ENCODE data around the gene WNT3.

WNT3 gene

DNA sequence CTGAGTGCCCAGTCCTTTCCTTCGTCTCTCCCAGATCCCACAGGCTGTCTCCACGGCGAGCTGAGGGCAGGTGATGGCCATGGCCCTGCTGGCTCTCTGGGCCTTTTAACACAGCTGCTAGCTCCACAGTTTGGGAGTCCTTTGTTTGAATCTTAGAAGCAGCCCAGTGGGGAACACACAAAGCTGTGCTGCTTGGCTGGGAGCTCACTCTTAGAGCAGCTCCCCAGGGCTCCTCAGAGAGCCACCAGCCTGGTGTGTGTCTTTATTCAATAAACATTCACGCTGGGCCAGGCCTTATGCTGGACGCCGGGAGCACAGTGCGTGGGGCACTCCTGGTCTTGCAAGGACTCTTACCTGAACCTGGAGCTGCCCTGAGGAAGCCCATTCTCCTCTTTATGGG, 29.7 kb downstream of the WNT3 start:
- Histone ChIP-seq H3K9me3 (ENCODE audit: control insufficient read depth, insufficient read depth, low read length) (no peaks in the 10 kb centered on the region), H3K27ac (ENCODE audit: low read length) (no peak overlapping the region), H3K36me3 (ENCODE audit: control insufficient read depth, insufficient read depth, low read length) (no peaks in the 10 kb centered on the region), H3K4me1 (ENCODE audit: control insufficient read depth, insufficient read depth, low read length) (0 out of 2 replicates have a peak, but pooled peaks cover 3% of the 10 kb centered on the region), H3K4me3 (ENCODE audit: low read length) (no peak overlapping the region), H3K27me3 (ENCODE audit: control insufficient read depth, insufficient read depth, low read length) (no peaks in the 10 kb centered on the region)
- no peak for DNase-seq (ENCODE audit: low read depth, low spot score)
- WGBS (ENCODE audit: insufficient coverage, insufficient read length): no CpG with 5 or more reads among the region's 7 CpGs

DNA sequence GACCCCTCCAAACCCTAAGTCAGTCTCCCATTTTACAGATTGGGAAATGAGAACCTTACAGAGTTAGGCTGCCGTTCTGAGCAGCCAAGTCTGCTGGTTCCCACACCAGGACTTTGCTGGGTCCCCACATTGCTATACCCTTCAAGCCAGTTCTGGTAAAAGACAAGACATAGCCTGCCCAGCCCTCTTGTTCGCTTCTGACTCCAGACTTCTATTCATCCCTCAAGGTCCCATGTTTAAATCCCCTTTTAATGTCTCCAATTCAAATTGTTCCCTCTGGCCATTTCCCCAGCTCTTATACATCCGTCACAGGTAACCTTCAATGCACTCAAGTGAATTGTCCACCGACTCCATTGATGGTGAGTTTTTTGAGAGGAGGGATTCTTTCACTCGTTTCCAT, 30.2 kb downstream of the WNT3 start:
- Histone ChIP-seq H3K27ac (ENCODE audit: low read length) (no peak overlapping the region), H3K36me3 (ENCODE audit: control insufficient read depth, insufficient read depth, low read length) (no peaks in the 10 kb centered on the region), H3K27me3 (ENCODE audit: control insufficient read depth, insufficient read depth, low read length) (no peaks in the 10 kb centered on the region), H3K4me1 (ENCODE audit: control insufficient read depth, insufficient read depth, low read length) (0 out of 2 replicates have a peak, but pooled peaks cover 3% of the 10 kb centered on the region), H3K9me3 (ENCODE audit: control insufficient read depth, insufficient read depth, low read length) (no peaks in the 10 kb centered on the region), H3K4me3 (ENCODE audit: low read length) (no peak overlapping the region)
- no peak for DNase-seq (ENCODE audit: low read depth, low spot score)
- no CpG with 5 or more reads among the region's 5 CpGs for WGBS (ENCODE audit: insufficient coverage, insufficient read length)

DNA sequence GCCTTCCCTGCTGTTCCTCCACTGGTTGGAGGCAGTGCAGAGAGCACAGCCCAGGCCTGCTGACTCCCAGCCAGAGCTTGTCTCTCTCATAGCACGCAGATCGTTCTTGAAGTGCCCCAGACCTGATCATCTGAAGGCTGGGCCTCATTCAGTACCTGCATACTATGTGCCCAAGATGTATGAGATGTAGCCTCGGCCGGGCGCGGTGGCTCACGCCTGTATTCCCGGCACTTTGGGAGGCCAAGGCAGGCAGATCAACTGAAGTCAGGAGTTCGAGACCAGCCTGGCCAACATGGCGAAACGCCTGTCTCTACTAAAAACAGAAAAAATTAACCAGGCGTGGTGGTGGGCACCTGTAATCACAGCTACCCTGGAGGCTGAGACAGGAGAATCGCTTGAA, 31.0 kb downstream of the WNT3 start:
- H3K27me3 ChIP-seq (ENCODE audit: control insufficient read depth, insufficient read depth, low read length): no peaks in the 10 kb centered on the region
- no peaks in the 10 kb centered on the region for H3K36me3 ChIP-seq (ENCODE audit: control insufficient read depth, insufficient read depth, low read length)
- no CpG with 5 or more reads among the region's 13 CpGs for WGBS (ENCODE audit: insufficient coverage, insufficient read length)

DNA sequence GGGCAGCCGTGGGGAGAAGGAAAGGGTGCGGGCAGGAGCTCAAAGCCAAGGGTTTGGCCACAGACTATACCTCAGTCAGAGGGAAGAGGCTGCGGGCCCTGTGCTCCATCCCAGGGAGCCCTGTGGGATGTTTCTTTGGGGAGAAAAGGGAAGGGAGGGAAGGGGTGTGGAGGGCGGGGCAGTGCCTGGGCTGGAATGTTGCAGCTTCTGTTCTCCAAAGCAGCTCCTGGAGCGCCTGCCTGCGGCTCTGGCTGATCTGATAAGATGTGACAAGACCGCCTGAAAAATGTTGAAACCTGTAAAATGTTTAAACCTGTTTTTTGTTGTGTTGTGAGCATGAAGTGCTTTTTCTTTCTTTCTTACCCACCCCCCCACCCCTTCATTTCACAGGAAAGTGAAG, 32.8 kb downstream of the WNT3 start:
- no peaks in the 10 kb centered on the region for H3K9me3 ChIP-seq (ENCODE audit: control insufficient read depth, insufficient read depth, low read length)
- H3K27ac ChIP-seq (ENCODE audit: low read length): no peak overlapping the region
- H3K36me3 ChIP-seq (ENCODE audit: control insufficient read depth, insufficient read depth, low read length): no peaks in the 10 kb centered on the region
- no peak overlapping the region for H3K4me3 ChIP-seq (ENCODE audit: low read length)
- no peak for DNase-seq (ENCODE audit: low read depth, low spot score)
- H3K27me3 ChIP-seq (ENCODE audit: control insufficient read depth, insufficient read depth, low read length): no peaks in the 10 kb centered on the region
- 0 out of 2 replicates have a peak, but pooled peaks cover 3% of the 10 kb centered on the region for H3K4me1 ChIP-seq (ENCODE audit: control insufficient read depth, insufficient read depth, low read length)
- no CpG with 5 or more reads among the region's 7 CpGs for WGBS (ENCODE audit: insufficient coverage, insufficient read length)

More for the DNA sequence above, 31.0 kb downstream of the WNT3 start:
- DNase-seq (ENCODE audit: low read depth, low spot score): no peak
- Histone ChIP-seq H3K27ac (ENCODE audit: low read length) (no peak overlapping the region), H3K4me3 (ENCODE audit: low read length) (no peak overlapping the region), H3K4me1 (ENCODE audit: control insufficient read depth, insufficient read depth, low read length) (0 out of 2 replicates have a peak, but pooled peaks cover 3% of the 10 kb centered on the region), H3K9me3 (ENCODE audit: control insufficient read depth, insufficient read depth, low read length) (no peaks in the 10 kb centered on the region)

- WGBS (ENCODE audit: insufficient coverage, insufficient read length): no CpG with 5 or more reads among the region's 7 CpGs
- DNase-seq (ENCODE audit: low read depth, low spot score): no peak
- Histone ChIP-seq H3K4me1 (ENCODE audit: control insufficient read depth, insufficient read depth, low read length) (0 out of 2 replicates have a peak, but pooled peaks cover 2% of the 10 kb centered on the region), H3K36me3 (ENCODE audit: control insufficient read depth, insufficient read depth, low read length) (no peaks in the 10 kb centered on the region), H3K27me3 (ENCODE audit: control insufficient read depth, insufficient read depth, low read length) (no peaks in the 10 kb centered on the region), H3K4me3 (ENCODE audit: low read length) (no peak overlapping the region), H3K27ac (ENCODE audit: low read length) (no peak overlapping the region), H3K9me3 (ENCODE audit: control insufficient read depth, insufficient read depth, low read length) (no peaks in the 10 kb centered on the region)
Measured at GRCh38 chr17:46783031-46783593, 35.4 kb downstream of the WNT3 start.

DNA sequence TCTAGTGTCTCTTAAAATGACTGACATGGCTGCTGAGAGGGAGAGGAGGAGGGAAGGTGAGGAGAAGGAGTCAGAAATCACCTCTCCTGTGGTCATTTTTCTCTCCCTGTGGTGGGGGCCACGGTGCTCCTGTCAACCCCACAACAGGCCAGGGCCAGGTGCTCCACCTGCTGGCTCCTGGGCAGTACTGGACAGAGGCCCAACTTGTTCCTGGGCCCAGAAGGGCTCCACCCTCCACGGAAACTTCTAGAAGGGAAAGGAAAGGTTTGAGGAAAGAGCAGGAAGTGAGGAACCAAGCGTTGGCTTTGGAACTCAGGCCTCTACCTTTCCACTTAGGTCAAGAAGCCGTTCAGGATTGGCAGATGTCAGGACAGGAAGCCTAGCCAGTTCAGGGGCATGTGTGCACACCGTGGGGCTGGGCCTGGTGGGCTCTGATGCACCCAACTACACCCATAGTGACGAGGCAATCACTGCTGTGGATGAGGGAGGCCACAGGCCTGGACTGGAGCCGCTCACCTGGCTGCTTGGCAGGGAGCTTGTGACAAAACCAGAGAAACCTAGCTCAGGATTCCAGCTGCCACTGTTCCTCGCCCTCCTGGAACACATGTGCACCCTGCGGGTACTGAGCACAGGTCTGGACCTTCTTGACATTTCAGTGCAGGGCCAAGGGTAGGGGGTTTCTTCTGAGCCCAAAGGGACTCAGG, 36.1 kb downstream of the WNT3 start:
- Histone ChIP-seq H3K36me3 (ENCODE audit: control insufficient read depth, insufficient read depth, low read length) (no peaks in the 10 kb centered on the region), H3K4me1 (ENCODE audit: control insufficient read depth, insufficient read depth, low read length) (0 out of 2 replicates have a peak, but pooled peaks cover 2% of the 10 kb centered on the region), H3K9me3 (ENCODE audit: control insufficient read depth, insufficient read depth, low read length) (no peaks in the 10 kb centered on the region), H3K27me3 (ENCODE audit: control insufficient read depth, insufficient read depth, low read length) (no peaks in the 10 kb centered on the region), H3K4me3 (ENCODE audit: low read length) (no peak overlapping the region), H3K27ac (ENCODE audit: low read length) (no peak overlapping the region)
- no CpG with 5 or more reads among the region's 9 CpGs for WGBS (ENCODE audit: insufficient coverage, insufficient read length)
- DNase-seq (ENCODE audit: low read depth, low spot score): no peak

- Histone ChIP-seq H3K27me3 (ENCODE audit: control insufficient read depth, insufficient read depth, low read length) (peaks cover 1% of the 10 kb centered on the region; the same call in 1 of the 2 replicates), H3K27ac (ENCODE audit: low read length) (no peak overlapping the region), H3K9me3 (ENCODE audit: control insufficient read depth, insufficient read depth, low read length) (no peaks in the 10 kb centered on the region), H3K4me3 (ENCODE audit: low read length) (no peak overlapping the region), H3K36me3 (ENCODE audit: control insufficient read depth, insufficient read depth, low read length) (no peaks in the 10 kb centered on the region), H3K4me1 (ENCODE audit: control insufficient read depth, insufficient read depth, low read length) (no peaks in the 10 kb centered on the region)
- DNase-seq (ENCODE audit: low read depth, low spot score): no peak
- WGBS (ENCODE audit: insufficient coverage, insufficient read length): no CpG with 5 or more reads among the region's 5 CpGs
Measured at GRCh38 chr17:46780003-46780373, 38.5 kb downstream of the WNT3 start.

DNA sequence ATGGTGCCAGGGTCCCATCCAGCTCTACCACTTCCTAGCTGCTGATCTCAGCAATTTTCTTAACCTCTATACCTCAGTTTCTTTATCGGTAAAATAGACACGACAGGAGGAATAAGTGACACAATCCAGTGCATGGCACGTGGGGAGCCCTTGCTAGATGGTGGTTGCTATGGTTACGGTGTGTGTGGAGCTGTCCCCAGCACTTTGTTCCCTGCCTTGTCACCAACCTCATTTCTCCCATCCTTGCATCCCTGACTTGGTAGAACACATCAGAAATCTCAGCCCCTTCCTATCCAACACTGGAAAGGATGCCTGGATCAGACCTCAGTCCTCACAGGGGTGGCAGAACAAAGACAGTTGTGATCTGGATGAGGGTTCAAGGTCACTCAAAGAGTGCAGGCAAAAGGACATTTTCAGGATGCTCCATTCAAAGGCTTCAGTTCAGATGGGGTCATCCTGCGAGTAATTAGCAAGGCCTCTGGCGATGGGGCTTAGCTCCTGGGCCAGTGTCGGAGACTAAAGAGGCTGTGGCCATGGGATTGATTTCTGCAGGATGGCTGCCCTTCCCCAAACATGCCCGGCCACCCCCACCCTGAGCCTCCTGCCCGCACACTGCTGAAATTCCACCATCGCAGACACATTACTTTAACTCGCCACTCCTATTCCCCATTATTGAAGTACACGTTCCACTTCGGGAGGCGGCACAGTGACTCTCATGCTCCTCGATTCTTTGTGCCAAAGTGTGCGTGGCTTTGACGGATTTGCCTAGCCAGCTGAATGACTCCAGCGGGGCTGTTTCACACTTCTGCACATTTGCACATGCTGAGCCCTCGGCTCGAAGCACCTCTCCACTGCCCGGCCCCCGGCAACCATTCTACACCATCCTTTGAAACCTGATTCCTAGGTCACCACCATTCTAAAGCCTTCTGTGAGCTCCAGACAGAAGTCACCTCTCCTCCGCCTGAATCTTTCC, 40.3 kb downstream of the WNT3 start:
- DNase-seq (ENCODE audit: low read depth, low spot score): no peak
- H3K27ac ChIP-seq (ENCODE audit: low read length): no peak overlapping the region
- H3K36me3 ChIP-seq (ENCODE audit: control insufficient read depth, insufficient read depth, low read length): no peaks in the 10 kb centered on the region
- H3K27me3 ChIP-seq (ENCODE audit: control insufficient read depth, insufficient read depth, low read length): peaks cover 15% of the 10 kb centered on the region
- H3K4me1 ChIP-seq (ENCODE audit: control insufficient read depth, insufficient read depth, low read length): peaks cover 8% of the 10 kb centered on the region
- no peak overlapping the region for H3K4me3 ChIP-seq (ENCODE audit: low read length)
- WGBS (ENCODE audit: insufficient coverage, insufficient read length): no CpG with 5 or more reads among the region's 23 CpGs
- H3K9me3 ChIP-seq (ENCODE audit: control insufficient read depth, insufficient read depth, low read length): no peaks in the 10 kb centered on the region

- no CpG with 5 or more reads among the region's 12 CpGs for whole genome bisulfite sequencing (ENCODE audit: insufficient coverage, insufficient read length)
- H3K4me1 ChIP-seq (ENCODE audit: control insufficient read depth, insufficient read depth, low read length): peaks cover 14% of the 10 kb centered on the region
- DNase-seq (ENCODE audit: low read depth, low spot score): no peak
- peaks cover 17% of the 10 kb centered on the region for H3K27me3 ChIP-seq (ENCODE audit: control insufficient read depth, insufficient read depth, low read length)
- H3K4me3 ChIP-seq (ENCODE audit: low read length): no peak overlapping the region
- H3K36me3 ChIP-seq (ENCODE audit: control insufficient read depth, insufficient read depth, low read length): no peaks in the 10 kb centered on the region
- H3K9me3 ChIP-seq (ENCODE audit: control insufficient read depth, insufficient read depth, low read length): no peaks in the 10 kb centered on the region
- H3K27ac ChIP-seq (ENCODE audit: low read length): no peak overlapping the region
Measured at GRCh38 chr17:46776298-46777005, 42.0 kb downstream of the WNT3 start.

Measured in iPS DF 6.9 (cell line).